ENCODE measurements around the gene DHRS3. TPM values are rescaled to one million over a fixed set of nuclear protein-coding genes. Genes with fewer than 3 reads are reported as not detected.

Gene DHRS3
- total RNA-seq, 1 experiment from 2014 or later = 54.5 TPM

DNA sequence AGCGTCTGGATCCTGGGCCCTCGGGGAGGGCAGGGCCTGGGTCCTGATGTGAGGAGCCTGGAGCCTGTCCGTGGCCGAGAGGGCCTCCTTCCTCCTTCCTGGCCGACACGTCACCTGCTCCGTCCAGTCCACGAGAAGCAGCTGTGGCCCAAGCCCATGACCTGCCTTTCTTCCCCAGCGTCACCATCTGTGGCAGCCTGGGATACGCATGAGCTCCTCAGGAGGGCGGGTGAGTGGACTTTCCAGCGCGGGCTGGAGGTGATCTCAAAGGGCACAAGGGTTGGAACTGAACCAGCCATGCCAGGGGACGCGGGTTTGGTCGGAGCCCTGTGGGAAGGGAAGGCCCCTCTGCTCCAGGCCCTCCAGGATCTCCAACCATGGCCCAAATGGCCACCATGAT, 90.4 kb downstream of the DHRS3 start:
- no CpG with 5 or more reads among the region's 16 CpGs for WGBS (ENCODE audit: extremely low coverage, insufficient read length, low lambda C conversion rate)
- peaks cover 2 to 7% of the 10 kb centered on the region in 2 experiments for H3K4me1 Mint-ChIP-seq
- Histone ChIP-seq H3K23me2 (ENCODE audit: insufficient read length, low read depth, low read length, poor library complexity, severe bottlenecking) (no peaks in the 10 kb centered on the region), H3K18ac (ENCODE audit: insufficient read length, low read depth, low read length) (no peak overlapping the region), H3K14ac (ENCODE audit: insufficient read depth, low read length) (no peak overlapping the region), H3K9me3 (ENCODE audit: control insufficient read depth, low read depth, low read length) (no peaks in the 10 kb centered on the region), H3K4me2 (ENCODE audit: insufficient read depth, insufficient read length, low read length) (no peak overlapping the region), H2BK120ac (ENCODE audit: low read depth, low read length, poor library complexity, severe bottlenecking) (no peak overlapping the region), H4K91ac (ENCODE audit: insufficient read length, low read depth, low read length) (no peak overlapping the region), H2BK5ac (ENCODE audit: insufficient read length, low read length) (no peak overlapping the region), H3K4ac (ENCODE audit: low read depth, low read length) (no peak overlapping the region), H3T11ph (ENCODE audit: low read length) (no peak overlapping the region), H3K56ac (ENCODE audit: insufficient read length, low read depth, low read length) (no peak overlapping the region), H3K4me1 (ENCODE audit: insufficient read depth, low read length) (no peaks in the 10 kb centered on the region), H2AFZ (ENCODE audit: low read length) (no peak overlapping the region), H2BK12ac (ENCODE audit: insufficient read length, low read depth, low read length) (no peak overlapping the region), H2BK15ac (ENCODE audit: low read depth, low read length) (no peak overlapping the region), H3K79me2 (ENCODE audit: insufficient read depth, low read length) (no peaks in the 10 kb centered on the region), H3K79me1 (ENCODE audit: insufficient read depth, low read depth, low read length, poor library complexity, severe bottlenecking) (no peaks in the 10 kb centered on the region), H2AK5ac (ENCODE audit: insufficient read length, low read length) (no peak overlapping the region), H4K20me1 (ENCODE audit: control insufficient read depth, insufficient read depth, insufficient read length) (no peaks in the 10 kb centered on the region), H3K27ac (ENCODE audit: insufficient read length, low read depth, low read length) (no peak overlapping the region), H3K9ac (ENCODE audit: extremely low read depth, insufficient read length, low read length) (no peak overlapping the region), H2BK20ac (ENCODE audit: low read depth, low read length, poor library complexity, severe bottlenecking) (no peak overlapping the region), H3K23ac (ENCODE audit: insufficient read length, low read depth, low read length) (no peak overlapping the region), H3K27me3 (ENCODE audit: insufficient read depth, low read length) (no peaks in the 10 kb centered on the region), H4K8ac (replicated peaks; ENCODE audit: insufficient read length, low read depth, low read length) (no peak overlapping the region), H4K5ac (ENCODE audit: insufficient read length, low read depth, low read length) (no peak overlapping the region)
- H3K4me3 Mint-ChIP-seq = no peak overlapping the region
- H3K36me3 Mint-ChIP-seq (ENCODE audit: insufficient read depth in 1 of 3, low read depth in 3 of 3) = no peaks in the 10 kb centered on the region; a peak in 1 of 7 replicates
- H3K9me3 Mint-ChIP-seq = no peaks in the 10 kb centered on the region
- TF ChIP-seq, protein P1, sequence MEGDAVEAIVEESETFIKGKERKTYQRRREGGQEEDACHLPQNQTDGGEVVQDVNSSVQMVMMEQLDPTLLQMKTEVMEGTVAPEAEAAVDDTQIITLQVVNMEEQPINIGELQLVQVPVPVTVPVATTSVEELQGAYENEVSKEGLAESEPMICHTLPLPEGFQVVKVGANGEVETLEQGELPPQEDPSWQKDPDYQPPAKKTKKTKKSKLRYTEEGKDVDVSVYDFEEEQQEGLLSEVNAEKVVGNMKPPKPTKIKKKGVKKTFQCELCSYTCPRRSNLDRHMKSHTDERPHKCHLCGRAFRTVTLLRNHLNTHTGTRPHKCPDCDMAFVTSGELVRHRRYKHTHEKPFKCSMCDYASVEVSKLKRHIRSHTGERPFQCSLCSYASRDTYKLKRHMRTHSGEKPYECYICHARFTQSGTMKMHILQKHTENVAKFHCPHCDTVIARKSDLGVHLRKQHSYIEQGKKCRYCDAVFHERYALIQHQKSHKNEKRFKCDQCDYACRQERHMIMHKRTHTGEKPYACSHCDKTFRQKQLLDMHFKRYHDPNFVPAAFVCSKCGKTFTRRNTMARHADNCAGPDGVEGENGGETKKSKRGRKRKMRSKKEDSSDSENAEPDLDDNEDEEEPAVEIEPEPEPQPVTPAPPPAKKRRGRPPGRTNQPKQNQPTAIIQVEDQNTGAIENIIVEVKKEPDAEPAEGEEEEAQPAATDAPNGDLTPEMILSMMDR (conservative IDR thresholded peaks at IDR 0.05) = no peak
- no peak overlapping the region for H3K27ac Mint-ChIP-seq
- H3K27me3 Mint-ChIP-seq (ENCODE audit: low read depth) = no peaks in the 10 kb centered on the region
- DNase-seq = no peak

All from H9 (cell line).